Nephron (organoid): ENCODE data around the gene CDH4.

Source experiments
- H3K27ac Mint-ChIP-seq, 3 experiments: 2 replicates each; pipeline ENCODE4 v1.8.0; 2020; ENCODE audit warnings: mixed read lengths in 3 of 3, mild to moderate bottlenecking in 2 of 3, moderate library complexity in 1 of 3
- H3K27me3 Mint-ChIP-seq: 2 replicates; pipeline ENCODE4 v1.8.0; 2021; ENCODE audit warnings: low read depth, mild to moderate bottlenecking, moderate library complexity, mixed read lengths
- H3K36me3 Mint-ChIP-seq: 2 replicates; pipeline ENCODE4 v1.8.0; 2020; ENCODE audit warnings: low read depth, mixed read lengths
- H3K4me1 Mint-ChIP-seq: 2 replicates; pipeline ENCODE4 v1.8.0; 2020; ENCODE audit warnings: mixed read lengths
- H3K4me3 Mint-ChIP-seq, 3 experiments: 2 replicates each; pipeline ENCODE4 v1.8.0; 2020; ENCODE audit warnings: mild to moderate bottlenecking in 3 of 3, mixed read lengths in 3 of 3, moderate library complexity in 2 of 3
- H3K9me3 Mint-ChIP-seq: 2 replicates; pipeline ENCODE4 v1.8.0; 2020; ENCODE audit warnings: mixed read lengths
- CTCF ChIP-seq, 3 experiments: fragments of 200-600 bp; sonication (generic); IDR thresholded peaks; one replicate each; pipeline ENCODE4 v1.5.0; 2021; ENCODE audit warnings: antibody characterized with exemption in 3 of 3; ENCODE audit not compliant: unreplicated experiment in 3 of 3

The CDH4 gene

GRCh38 chr20:61907081-61907891, 655.2 kb downstream of the CDH4 start:
- H3K4me1 Mint-ChIP-seq, result no peaks in the 10 kb centered on the region
- H3K9me3 Mint-ChIP-seq, result peaks cover 8% of the 10 kb centered on the region
- no peak for TF ChIP-seq CTCF (IDR thresholded peaks at IDR 0.05; ENCODE audit: unreplicated experiment in 3 of 3)
- H3K36me3 Mint-ChIP-seq, result no peaks in the 10 kb centered on the region
- no peaks in the 10 kb centered on the region for H3K27me3 Mint-ChIP-seq
- no peak overlapping the region for H3K27ac Mint-ChIP-seq
- no peak overlapping the region for H3K4me3 Mint-ChIP-seq

- no peak overlapping the region for H3K4me3 Mint-ChIP-seq
- H3K27me3 Mint-ChIP-seq, result no peaks in the 10 kb centered on the region
- H3K9me3 Mint-ChIP-seq, result peaks cover 8% of the 10 kb centered on the region
- no peak overlapping the region for H3K27ac Mint-ChIP-seq
- H3K4me1 Mint-ChIP-seq, result no peaks in the 10 kb centered on the region
- no peaks in the 10 kb centered on the region for H3K36me3 Mint-ChIP-seq
- no peak for TF ChIP-seq CTCF (IDR thresholded peaks at IDR 0.05; ENCODE audit: unreplicated experiment in 3 of 3)
These were observed 656.3 kb downstream of the CDH4 start for GRCh38 chr20:61908057-61909026.

- Mint-ChIP-seq H3K4me1 (no peaks in the 10 kb centered on the region), H3K27ac (no peak overlapping the region), H3K27me3 (no peaks in the 10 kb centered on the region), H3K36me3 (no peaks in the 10 kb centered on the region), H3K4me3 (no peak overlapping the region), H3K9me3 (peaks cover 8% of the 10 kb centered on the region)
- no peak for TF ChIP-seq CTCF (IDR thresholded peaks at IDR 0.05; ENCODE audit: unreplicated experiment in 3 of 3)
These were observed 657.0 kb downstream of the CDH4 start for GRCh38 chr20:61909028-61909427.

GRCh38 chr20:61909821-61910220, 657.8 kb downstream of the CDH4 start:
- Mint-ChIP-seq H3K4me1 (no peaks in the 10 kb centered on the region), H3K27me3 (peaks cover 3% of the 10 kb centered on the region), H3K9me3 (peaks cover 8% of the 10 kb centered on the region), H3K36me3 (no peaks in the 10 kb centered on the region), H3K4me3 (no peak overlapping the region), H3K27ac (no peak overlapping the region)
- no peak for TF ChIP-seq CTCF (IDR thresholded peaks at IDR 0.05; ENCODE audit: unreplicated experiment in 3 of 3)

- no peak for TF ChIP-seq CTCF (IDR thresholded peaks at IDR 0.05; ENCODE audit: unreplicated experiment in 3 of 3)
- peaks cover 2% of the 10 kb centered on the region for H3K36me3 Mint-ChIP-seq
- H3K27ac Mint-ChIP-seq, result no peak overlapping the region
- peaks cover 8% of the 10 kb centered on the region for H3K9me3 Mint-ChIP-seq
- no peak overlapping the region for H3K4me3 Mint-ChIP-seq
- H3K4me1 Mint-ChIP-seq, result no peaks in the 10 kb centered on the region
- H3K27me3 Mint-ChIP-seq, result peaks cover 9% of the 10 kb centered on the region
These were observed 659.8 kb downstream of the CDH4 start for GRCh38 chr20:61911824-61912223.
